OCI-LY3 (cell line): ENCODE measurements around the gene ZBTB44.

Experiments
- EZH2phosphoT487 ChIP-seq: fragments of 200-600 bp; shearing (Covaris generic); IDR thresholded peaks from 2 replicates; pipeline ENCODE4 v1.6.1; 2018; ENCODE audit warnings: antibody characterized with exemption, mixed run types, low read depth
- TF ChIP-seq, protein P1 (sequence below): fragments of 200-600, 300-600 bp; sonication (generic); IDR thresholded peaks from 2 replicates; pipeline ENCODE4 v1.5.1; 2014; ENCODE audit warnings: antibody characterized with exemption, low read length, low read depth

DNA sequence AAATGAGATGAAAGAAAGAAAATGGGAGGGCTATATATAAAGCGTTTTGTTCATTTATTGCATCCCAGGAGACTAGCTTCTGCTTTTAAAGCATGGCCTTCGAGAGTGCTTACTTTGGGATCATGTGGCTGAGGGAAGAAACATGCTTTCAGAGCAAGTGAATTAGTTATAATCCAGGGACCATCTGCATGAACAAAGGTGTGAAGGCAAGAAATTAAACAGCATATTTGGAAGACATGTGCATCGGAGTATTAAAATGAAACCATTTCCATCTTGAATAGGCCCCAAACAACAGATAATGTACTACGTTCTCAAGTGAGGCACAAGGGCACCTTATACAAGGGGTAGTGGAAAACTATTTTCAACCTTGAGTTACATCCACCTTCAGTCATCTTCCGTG lies 51.4 kb downstream of the ZBTB44 start:
- TF ChIP-seq, protein P1, sequence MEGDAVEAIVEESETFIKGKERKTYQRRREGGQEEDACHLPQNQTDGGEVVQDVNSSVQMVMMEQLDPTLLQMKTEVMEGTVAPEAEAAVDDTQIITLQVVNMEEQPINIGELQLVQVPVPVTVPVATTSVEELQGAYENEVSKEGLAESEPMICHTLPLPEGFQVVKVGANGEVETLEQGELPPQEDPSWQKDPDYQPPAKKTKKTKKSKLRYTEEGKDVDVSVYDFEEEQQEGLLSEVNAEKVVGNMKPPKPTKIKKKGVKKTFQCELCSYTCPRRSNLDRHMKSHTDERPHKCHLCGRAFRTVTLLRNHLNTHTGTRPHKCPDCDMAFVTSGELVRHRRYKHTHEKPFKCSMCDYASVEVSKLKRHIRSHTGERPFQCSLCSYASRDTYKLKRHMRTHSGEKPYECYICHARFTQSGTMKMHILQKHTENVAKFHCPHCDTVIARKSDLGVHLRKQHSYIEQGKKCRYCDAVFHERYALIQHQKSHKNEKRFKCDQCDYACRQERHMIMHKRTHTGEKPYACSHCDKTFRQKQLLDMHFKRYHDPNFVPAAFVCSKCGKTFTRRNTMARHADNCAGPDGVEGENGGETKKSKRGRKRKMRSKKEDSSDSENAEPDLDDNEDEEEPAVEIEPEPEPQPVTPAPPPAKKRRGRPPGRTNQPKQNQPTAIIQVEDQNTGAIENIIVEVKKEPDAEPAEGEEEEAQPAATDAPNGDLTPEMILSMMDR: no peak
- no peak for TF ChIP-seq EZH2phosphoT487
